ENCODE data around the gene SLC49A4. TPM values are rescaled to one million over a fixed set of nuclear protein-coding genes. Genes with fewer than 3 reads are reported as not detected.

Gene SLC49A4
- total RNA-seq, 1 donor = 43.4 TPM

GRCh38 chr3:122795674-122796195 is 866 bp downstream of the SLC49A4 start:
- H3K27ac ChIP-seq (ENCODE audit: low read depth, low read length) = peak overlapping the region; percentile 96
- DNase-seq (ENCODE audit: insufficient read length, low spot score, missing footprints) = no peak
- H3K36me3 ChIP-seq (ENCODE audit: insufficient read depth, low read length) = no peaks in the 10 kb centered on the region
- no peaks in the 10 kb centered on the region for H3K9me3 ChIP-seq (ENCODE audit: low read depth, low read length)
- no peaks in the 10 kb centered on the region for H3K27me3 ChIP-seq (ENCODE audit: insufficient read depth, low read length)
- H3K4me1 ChIP-seq (ENCODE audit: insufficient read depth, low read length) = peaks cover 17% of the 10 kb centered on the region
- H3K4me2 ChIP-seq (ENCODE audit: insufficient read depth, low read length) = peak overlapping the region; percentile 96
- peaks cover 5% of the 10 kb centered on the region for H4K20me1 ChIP-seq (ENCODE audit: insufficient read depth, low read length)
- peak overlapping the region; percentile 90 for H3K4me3 ChIP-seq (ENCODE audit: insufficient read depth, low read length)
- peaks cover 40% of the 10 kb centered on the region for H3K79me2 ChIP-seq (ENCODE audit: insufficient read depth, low read length)
- H2AFZ ChIP-seq (ENCODE audit: low read length) = peak overlapping the region; percentile 98
- no peak for TF ChIP-seq CTCF (IDR thresholded peaks at IDR 0.05; ENCODE audit: extremely low read depth, low read depth, low read length)

GRCh38 chr3:122797291-122797690 is 2.4 kb downstream of the SLC49A4 start:
- peaks cover 17% of the 10 kb centered on the region for H3K4me1 ChIP-seq (ENCODE audit: insufficient read depth, low read length)
- H3K79me2 ChIP-seq (ENCODE audit: insufficient read depth, low read length) = peaks cover 31% of the 10 kb centered on the region
- H4K20me1 ChIP-seq (ENCODE audit: insufficient read depth, low read length) = peaks cover 5% of the 10 kb centered on the region
- no peak overlapping the region for H3K27ac ChIP-seq (ENCODE audit: low read depth, low read length)
- H3K27me3 ChIP-seq (ENCODE audit: insufficient read depth, low read length) = no peaks in the 10 kb centered on the region
- H2AFZ ChIP-seq (ENCODE audit: low read length) = no peak overlapping the region
- TF ChIP-seq CTCF (IDR thresholded peaks at IDR 0.05; ENCODE audit: extremely low read depth, low read depth, low read length) = no peak
- H3K36me3 ChIP-seq (ENCODE audit: insufficient read depth, low read length) = no peaks in the 10 kb centered on the region
- no peak overlapping the region for H3K4me3 ChIP-seq (ENCODE audit: insufficient read depth, low read length)
- peak; percentile 78 for DNase-seq (ENCODE audit: insufficient read length, low spot score, missing footprints)
- no peak overlapping the region for H3K4me2 ChIP-seq (ENCODE audit: insufficient read depth, low read length)
- H3K9me3 ChIP-seq (ENCODE audit: low read depth, low read length) = no peaks in the 10 kb centered on the region

DNA sequence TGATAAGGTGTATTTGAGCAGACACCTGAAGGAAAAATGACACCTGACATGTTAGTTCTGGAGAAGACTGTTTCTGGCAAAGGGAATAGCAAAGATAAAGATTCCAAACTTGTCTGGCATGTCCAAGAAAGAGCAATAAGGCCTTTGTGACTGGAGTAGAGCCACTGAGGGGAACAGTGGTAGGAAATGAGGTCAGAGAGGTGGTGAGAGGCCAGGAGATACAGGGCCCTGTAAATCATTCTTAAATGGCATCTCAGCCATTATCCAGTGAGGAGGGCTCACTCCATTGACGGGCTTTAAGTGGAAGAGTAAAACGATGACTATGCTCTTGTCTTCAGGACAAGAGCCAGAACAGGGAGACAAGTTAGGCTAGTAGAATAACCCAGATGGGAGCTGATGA is 4.5 kb downstream of the SLC49A4 start:
- H3K27me3 ChIP-seq (ENCODE audit: insufficient read depth, low read length) = no peaks in the 10 kb centered on the region
- H3K27ac ChIP-seq (ENCODE audit: low read depth, low read length) = no peak overlapping the region
- peaks cover 5% of the 10 kb centered on the region for H4K20me1 ChIP-seq (ENCODE audit: insufficient read depth, low read length)
- H3K4me3 ChIP-seq (ENCODE audit: insufficient read depth, low read length) = no peak overlapping the region
- H3K9me3 ChIP-seq (ENCODE audit: low read depth, low read length) = no peaks in the 10 kb centered on the region
- no peak overlapping the region for H2AFZ ChIP-seq (ENCODE audit: low read length)
- peaks cover 24% of the 10 kb centered on the region for H3K79me2 ChIP-seq (ENCODE audit: insufficient read depth, low read length)
- no peak for TF ChIP-seq CTCF (IDR thresholded peaks at IDR 0.05; ENCODE audit: extremely low read depth, low read depth, low read length)
- no peaks in the 10 kb centered on the region for H3K36me3 ChIP-seq (ENCODE audit: insufficient read depth, low read length)
- H3K4me1 ChIP-seq (ENCODE audit: insufficient read depth, low read length) = peaks cover 10% of the 10 kb centered on the region
- DNase-seq (ENCODE audit: insufficient read length, low spot score, missing footprints) = no peak
- H3K4me2 ChIP-seq (ENCODE audit: insufficient read depth, low read length) = no peak overlapping the region

DNA sequence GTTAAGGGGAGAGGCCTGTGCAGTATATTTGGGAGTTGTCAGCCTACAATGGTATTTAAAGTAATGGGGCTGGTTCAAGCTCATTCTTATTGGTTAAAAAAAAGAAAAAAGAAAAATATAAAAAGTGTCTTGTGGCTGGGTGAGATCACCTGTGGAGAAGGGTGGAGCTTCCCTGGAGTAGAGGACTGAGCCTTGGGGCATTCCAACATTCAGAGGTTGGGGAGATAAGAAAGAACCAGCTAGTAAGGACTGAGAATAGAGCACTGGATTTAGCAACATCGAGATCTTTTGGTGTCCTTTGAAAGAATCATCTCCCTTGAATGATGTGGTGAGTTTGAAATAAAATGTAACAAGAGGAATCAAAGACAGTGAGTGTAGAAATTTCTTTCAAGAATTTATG is 5.2 kb downstream of the SLC49A4 start:
- H3K4me3 ChIP-seq (ENCODE audit: insufficient read depth, low read length) = no peak overlapping the region
- no peak overlapping the region for H3K27ac ChIP-seq (ENCODE audit: low read depth, low read length)
- no peak for DNase-seq (ENCODE audit: insufficient read length, low spot score, missing footprints)
- no peak for TF ChIP-seq CTCF (IDR thresholded peaks at IDR 0.05; ENCODE audit: extremely low read depth, low read depth, low read length)
- no peak overlapping the region for H2AFZ ChIP-seq (ENCODE audit: low read length)
- peaks cover 5% of the 10 kb centered on the region for H4K20me1 ChIP-seq (ENCODE audit: insufficient read depth, low read length)
- H3K4me1 ChIP-seq (ENCODE audit: insufficient read depth, low read length) = peaks cover 7% of the 10 kb centered on the region
- peaks cover 24% of the 10 kb centered on the region for H3K79me2 ChIP-seq (ENCODE audit: insufficient read depth, low read length)
- H3K9me3 ChIP-seq (ENCODE audit: low read depth, low read length) = no peaks in the 10 kb centered on the region
- H3K36me3 ChIP-seq (ENCODE audit: insufficient read depth, low read length) = no peaks in the 10 kb centered on the region
- no peaks in the 10 kb centered on the region for H3K27me3 ChIP-seq (ENCODE audit: insufficient read depth, low read length)
- no peak overlapping the region for H3K4me2 ChIP-seq (ENCODE audit: insufficient read depth, low read length)

All from osteoblast (primary cell).